Iris pigment epithelial cell (primary cell): ENCODE results near the gene TK2.
"Not testable (repeated sequence)": the region's sequence is repeated elsewhere in the genome, so short reads cannot be mapped to it uniquely, and the experiment has no call there.

Experiments
- DNase-seq: peaks from one replicate; pipeline ENCODE4 v3.0.0-alpha.2; 2011; ENCODE audit warnings: low read depth

The TK2 gene

DNA sequence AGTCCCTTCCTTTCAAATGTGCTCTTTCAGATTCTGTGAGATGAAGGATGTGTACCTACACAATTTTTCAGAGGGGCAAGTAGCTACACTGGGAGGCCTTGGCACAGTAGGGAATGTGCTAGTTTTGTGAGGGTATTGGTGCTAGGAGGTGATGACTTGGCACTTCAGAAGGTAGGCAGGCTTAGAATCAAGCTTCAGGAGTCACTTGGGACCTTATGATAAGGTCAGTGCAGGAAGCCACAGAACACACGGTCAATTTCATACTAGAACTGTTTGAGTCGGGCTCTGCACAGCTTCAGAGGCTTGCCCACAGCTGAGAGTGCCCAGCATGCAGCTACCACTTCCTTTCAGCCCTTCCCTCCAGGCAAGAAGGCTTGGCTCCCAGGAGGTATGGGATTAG is 22.4 kb upstream of the TK2 start:
- no peak for DNase-seq

- DNase-seq, result peak; percentile 88
These were observed 20.0 kb upstream of the TK2 start for GRCh38 chr16:66569827-66570405.

- peak; percentile 84 for DNase-seq
These were observed 19.2 kb upstream of the TK2 start for GRCh38 chr16:66569131-66569530.

DNA sequence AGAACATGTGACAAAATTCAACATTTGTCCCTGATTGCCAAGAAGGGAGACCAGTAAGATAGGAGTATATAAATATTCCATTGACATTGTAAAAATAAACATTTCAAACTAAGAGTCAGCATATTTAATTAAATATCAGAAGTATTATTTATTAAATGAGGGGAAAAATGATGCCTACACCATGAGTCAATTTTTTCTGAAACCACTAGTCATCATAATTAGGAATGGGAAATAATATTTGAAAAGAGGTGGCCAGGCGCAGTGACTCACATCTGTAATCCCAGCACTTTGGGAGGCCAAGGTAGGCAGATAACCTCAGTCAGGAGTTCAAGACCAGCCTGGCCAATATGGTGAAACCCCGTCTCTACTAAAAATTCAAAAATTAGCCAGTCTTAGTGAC is 18.4 kb upstream of the TK2 start:
- peak; percentile 80 for DNase-seq

DNA sequence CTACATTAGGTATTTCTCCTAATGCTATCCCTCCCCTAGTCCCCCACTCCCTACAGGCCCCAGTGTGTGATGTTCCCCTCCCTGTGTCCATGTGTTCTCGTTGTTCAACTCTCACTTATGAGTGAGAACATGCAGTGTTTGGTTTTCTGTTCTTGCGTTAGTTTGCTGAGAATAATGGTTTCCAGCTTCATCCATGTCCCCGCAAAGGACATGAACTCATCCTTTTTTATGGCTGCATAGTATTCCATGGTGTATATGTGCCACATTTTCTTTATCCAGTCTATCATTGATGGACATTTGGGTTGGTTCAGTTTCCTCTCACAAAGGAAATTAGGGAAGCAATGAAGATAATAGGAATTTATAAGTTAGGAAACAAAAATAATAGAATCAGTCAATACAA is 17.3 kb upstream of the TK2 start:
- not testable (repeated sequence) for DNase-seq

DNA sequence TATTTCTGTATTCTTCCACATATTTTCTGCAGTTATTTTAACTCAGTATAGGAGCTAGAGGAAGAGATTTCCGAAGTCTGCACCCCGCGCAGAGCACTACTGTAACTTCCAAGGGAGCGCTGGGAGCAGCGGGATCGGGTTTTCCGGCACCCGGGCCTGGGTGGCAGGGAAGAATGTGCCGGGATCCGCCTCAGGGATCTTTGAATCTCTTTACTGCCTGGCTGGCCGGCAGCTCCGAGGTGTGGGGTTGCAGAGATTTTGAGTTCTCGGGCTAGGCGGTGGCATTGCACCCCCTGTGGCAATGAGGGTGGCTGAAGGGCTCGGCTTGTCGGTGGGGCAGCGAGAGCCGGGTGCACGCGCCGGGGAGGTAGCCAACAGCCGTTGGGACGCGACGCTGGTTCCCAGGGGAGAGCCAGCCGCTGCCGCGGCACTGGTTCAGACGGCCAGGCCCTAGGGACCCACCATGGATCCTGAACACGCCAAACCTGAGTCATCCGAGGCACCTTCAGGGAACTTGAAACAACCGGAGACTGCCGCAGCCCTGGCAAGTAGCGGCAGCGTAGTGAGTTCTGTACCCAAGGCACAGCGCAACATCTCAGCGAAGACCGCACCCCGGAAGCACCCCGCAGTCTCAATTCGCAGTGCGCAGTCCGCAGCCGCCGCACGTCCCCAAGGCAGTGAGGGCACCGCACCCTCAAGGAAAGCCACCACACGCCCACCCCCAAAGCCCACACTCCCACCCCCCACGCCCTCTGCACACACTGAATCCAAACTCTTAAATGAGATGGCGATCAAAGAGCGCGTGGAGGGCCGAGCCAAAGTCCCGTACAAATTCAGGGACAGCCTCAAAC is 16.4 kb upstream of the TK2 start, which contains the start of gene CMTM1:
Gene CMTM1, plus strand, starts transcription at position 389 of the 851 bp plus-strand sequence. Its CDS starts 75 bp downstream, at position 464.
- DNase-seq, result no peak

- DNase-seq, result no peak
These were observed 13.8 kb upstream of the TK2 start for GRCh38 chr16:66563574-66564334.

- no peak for DNase-seq
These were observed 13.1 kb upstream of the TK2 start for GRCh38 chr16:66562986-66563385.

DNA sequence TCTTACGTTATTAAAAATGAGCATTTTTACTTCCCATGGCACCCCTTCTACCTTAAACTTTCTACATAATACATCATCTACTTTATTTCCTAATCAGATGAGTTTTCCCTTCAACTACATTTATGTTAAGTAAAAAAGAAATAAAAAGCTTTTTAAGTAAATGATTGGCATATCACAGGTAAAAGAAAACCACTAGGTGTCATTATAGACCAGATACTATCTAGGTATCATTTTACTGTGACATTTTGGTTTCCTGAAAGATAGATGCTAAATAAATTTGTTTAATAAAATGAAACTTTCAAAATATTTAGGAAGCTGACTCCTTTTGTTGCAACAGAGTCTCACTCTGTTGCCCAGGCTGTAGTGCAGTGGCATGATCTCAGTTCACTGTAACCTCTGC is 12.5 kb upstream of the TK2 start:
- DNase-seq, result no peak

DNA sequence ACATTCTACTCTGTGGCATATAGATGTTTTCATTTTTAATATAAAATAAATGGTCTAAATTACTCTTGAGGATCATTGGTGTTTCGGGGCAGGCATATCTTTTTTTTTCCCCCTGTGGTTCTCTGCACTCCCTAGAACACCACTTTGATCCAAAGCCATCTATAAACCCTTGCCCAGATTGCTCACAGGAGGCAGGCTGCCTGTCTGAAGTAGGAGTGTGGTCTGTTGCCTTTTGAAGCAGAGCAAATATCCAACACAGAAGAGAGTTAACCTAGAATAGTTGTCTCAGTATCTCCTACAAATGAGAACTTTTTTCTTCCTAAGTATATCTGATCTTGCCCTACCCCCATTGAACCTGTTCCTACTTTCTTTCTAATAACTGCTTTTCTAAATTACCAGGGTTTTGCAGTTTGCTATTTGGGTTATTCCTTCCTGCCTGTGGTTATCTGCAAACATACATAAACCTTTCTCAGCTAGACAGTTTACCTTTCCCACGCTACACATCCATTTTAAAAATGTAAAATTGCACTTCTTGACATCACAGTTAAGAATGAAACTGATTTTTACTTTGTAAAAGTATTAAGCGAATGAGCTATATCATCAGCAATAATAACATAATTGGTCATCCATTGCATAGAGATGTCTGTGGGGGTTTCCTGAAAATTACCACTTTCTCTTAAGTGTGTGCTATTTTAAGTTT is 11.6 kb upstream of the TK2 start:
- DNase-seq, result no peak

DNA sequence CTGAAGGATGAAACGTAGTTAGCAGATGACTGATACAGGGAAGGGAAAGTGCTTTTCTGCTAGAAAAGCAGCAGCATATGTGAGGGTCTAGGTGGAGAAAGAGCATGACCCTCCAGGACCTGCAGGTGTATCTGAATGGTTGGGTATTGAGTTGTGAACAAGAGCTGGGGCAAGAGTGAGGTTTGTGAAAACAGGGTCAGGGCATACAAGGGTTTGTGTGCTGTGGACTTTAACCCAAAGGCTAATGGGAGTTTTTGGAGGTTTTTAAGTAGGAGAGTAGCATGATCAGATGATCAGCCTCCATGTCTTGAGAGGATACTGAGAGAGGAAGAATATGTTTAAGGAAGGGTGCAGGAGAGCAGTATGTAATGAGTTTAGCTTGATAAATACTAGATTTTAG is 10.2 kb upstream of the TK2 start:
- no peak for DNase-seq

GRCh38 chr16:66554495-66554894 is 4.6 kb upstream of the TK2 start:
- DNase-seq, result no peak

DNA sequence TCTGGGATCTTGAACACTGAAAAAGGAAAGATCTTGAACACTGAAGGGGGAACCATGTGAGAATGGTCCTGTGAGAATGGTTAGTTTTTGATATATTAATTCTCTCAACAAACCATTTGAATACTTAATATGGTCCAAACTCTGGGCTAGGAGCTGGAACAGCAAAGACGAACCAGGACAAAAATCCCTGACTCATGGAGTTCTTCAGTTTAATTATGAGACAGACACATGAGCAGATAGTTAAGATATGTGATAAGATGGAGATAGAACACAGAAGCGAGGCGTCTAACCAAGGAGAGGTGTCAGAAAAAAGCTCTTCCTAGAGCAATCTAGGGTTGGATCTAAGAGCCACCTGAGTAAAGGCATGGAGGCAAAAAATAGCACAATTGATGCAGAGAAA is 4.1 kb upstream of the TK2 start:
- DNase-seq, result no peak

GRCh38 chr16:66553223-66553622 is 3.3 kb upstream of the TK2 start:
- no peak for DNase-seq

GRCh38 chr16:66552286-66553177 is 2.6 kb upstream of the TK2 start, which contains the start of gene CKLF:
Gene CKLF, plus strand, starts transcription at chr16:66552576. Its CDS starts 140 bp downstream, at chr16:66552716.
- DNase-seq, result peak; percentile 84

GRCh38 chr16:66551788-66552285 is 1.9 kb upstream of the TK2 start:
- DNase-seq, result no peak

DNA sequence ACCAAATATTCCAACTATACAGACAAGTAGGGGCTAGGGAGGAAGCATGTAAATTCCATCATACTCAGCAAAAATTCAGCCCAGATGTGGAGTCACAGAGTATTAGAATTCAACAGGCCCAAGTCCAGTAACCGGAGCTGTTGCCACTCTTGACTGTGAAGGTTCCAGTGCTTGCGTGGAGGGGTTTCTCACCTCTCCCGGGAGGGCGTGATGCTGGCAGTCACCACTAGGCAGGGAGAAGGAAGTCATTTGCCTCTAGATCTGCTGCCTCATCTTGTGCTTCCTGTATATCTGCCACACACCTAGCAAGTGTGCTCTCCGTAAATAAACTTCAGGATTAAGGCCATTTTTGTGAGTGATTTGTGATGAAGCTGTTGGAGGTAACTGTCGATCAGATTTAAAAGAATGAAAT is 1.4 kb upstream of the TK2 start:
- DNase-seq, result peak; percentile 23

DNA sequence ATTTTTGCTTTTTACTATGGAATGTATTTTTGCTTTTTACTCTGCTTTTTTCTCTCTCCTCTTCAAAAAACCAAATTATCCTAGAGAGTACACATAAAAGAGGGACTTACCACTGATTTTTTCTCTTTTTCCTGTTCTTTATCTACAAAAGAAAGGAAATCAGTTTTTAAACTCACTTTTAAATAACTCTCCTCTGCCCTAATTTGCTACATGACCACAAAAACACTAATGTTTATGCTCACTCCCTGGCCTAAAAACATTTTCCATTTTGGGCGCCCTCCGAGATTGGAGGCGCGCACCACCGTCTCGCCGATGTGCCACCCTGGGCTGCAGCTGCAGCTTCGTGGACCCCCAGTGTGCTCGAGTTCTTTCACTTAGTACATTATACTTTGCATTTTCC is 1.1 kb downstream of the TK2 start:
- no peak for DNase-seq

- DNase-seq, result no peak
These were observed 1.9 kb downstream of the TK2 start for GRCh38 chr16:66548068-66548467.

GRCh38 chr16:66547101-66547989 is 2.6 kb downstream of the TK2 start:
- no peak for DNase-seq
